ENCODE results near the gene COL5A1.
"Not testable (repeated sequence)": the region's sequence is repeated elsewhere in the genome, so short reads cannot be mapped to it uniquely, and the experiment has no call there.

COL5A1 gene

DNA sequence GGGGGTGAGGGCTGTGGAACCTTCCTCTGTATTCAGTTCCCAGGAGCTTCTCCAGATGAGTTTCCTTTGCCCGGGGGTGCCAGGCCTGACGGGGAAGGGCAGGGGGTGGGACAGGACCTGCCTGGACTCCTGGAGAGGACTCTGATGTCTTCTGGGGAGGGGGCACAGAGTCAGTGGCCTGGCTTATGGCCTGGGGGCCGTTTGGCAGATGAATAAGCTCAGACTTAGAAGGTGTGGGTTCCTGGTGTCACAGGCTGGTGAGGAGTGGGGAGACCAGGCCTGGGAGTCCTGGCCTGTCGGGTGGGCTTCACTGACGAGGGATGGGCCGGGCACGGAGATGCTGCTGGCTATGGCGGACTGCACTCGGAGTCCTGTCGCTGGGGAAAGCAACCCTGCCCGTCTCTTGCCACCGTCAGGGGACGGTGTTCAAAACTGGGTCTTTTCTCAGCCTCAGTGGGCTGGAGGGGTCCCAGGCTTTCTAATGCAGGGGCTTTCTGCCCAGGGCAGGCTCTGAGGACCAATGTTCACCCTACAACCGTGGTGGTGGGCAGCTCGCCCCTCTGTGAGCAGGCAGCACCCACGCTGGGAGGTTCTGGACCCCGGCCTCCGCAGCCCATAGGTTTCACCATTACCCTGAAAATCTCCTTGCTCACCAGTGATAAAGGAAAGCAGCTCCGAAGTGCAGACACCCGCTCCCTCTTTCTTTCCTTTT lies 16.2 kb downstream of the COL5A1 start:
- no peak for DNase-seq (ENCODE audit: low read depth)

DNA sequence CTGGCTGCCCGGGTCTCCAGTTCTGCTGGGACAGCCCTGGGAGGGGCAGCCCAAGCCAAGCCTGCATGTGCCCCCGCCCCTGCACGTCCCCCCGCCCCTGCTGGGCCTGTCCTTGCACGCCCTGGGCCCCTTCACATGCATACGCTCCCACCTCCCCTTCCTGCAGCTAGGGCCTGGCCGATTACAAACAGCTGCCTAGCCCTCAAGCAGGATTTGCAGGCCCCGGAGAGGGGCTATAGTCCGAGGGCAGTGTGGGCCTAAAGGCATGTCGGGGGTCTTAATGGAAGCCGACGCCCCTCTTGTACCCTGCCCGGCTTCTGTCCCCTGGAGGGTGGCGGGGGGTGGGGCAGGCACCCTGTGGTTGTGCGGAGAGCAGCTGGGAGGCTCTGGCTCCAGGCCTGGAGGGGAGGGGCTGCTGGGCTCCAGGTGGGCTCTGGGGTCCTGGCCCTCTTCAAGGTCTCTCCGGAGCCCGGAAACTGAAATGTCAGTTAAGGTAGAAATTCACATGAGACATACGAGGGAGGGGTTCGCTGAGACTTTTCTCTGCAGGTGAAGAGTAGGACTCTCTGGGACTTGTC lies 16.9 kb downstream of the COL5A1 start:
- no peak for DNase-seq (ENCODE audit: low read depth)

DNA sequence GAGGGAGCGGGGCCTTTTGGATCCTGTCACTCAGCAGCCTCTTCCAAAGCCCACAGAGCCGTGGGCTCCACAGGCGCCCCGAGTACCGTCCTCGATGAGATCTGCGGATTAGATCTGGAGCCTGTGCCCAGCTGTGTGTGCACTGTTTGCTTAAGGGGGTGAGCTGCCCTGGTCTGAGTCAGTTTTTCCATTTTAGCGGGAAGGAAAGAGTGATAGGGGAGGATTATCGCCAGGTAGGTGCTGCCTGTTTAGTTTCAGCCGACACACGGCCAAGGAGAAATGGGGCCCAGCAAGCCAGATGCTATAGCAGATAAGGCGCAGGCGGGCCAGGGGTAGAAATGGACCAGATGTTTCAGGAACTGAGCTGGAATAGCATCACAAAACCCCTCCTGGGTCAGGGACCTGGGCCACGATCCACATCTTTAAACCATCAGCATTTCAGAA lies 18.1 kb downstream of the COL5A1 start:
- no peak for DNase-seq (ENCODE audit: low read depth)

DNA sequence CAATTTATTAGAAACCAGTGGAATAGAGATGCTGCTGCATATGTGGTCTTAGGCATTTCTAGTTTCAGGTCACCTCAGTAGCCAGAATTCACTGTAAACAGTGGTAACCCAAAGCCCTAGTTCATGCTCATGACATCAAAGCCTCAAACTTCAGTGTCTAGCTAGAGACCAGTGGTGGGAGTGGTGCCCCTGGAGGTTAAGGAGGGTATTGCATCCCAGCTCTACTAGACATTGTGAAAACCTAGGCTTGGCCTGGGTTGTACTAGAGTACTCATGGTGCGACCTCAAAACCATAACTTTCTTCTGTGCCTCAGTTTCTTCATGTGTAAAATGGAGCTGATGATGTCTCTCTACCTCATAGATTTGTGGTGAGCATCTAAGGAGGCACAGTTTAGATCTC lies 18.8 kb downstream of the COL5A1 start:
- no peak for DNase-seq (ENCODE audit: low read depth)

DNA sequence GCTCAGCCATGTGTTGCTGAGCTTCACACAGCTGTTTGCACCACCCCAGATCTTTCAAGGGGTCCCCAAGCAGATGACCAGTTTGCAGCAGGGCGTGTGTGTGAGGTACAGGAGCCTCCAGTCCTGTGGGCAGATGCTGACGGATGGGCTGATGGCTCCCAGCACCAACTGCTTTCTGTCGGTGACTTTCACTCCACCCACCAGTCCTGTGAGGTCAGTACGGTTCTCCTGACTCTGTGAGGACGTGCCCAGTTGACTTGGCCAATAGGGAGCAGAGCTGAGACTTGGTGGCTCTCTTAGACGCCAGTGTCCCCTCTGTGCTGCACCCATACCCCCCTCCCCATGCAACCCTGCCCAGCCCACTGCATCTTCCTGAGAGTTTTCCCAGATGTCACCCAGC lies 19.7 kb downstream of the COL5A1 start:
- DNase-seq (ENCODE audit: low read depth), result no peak

DNA sequence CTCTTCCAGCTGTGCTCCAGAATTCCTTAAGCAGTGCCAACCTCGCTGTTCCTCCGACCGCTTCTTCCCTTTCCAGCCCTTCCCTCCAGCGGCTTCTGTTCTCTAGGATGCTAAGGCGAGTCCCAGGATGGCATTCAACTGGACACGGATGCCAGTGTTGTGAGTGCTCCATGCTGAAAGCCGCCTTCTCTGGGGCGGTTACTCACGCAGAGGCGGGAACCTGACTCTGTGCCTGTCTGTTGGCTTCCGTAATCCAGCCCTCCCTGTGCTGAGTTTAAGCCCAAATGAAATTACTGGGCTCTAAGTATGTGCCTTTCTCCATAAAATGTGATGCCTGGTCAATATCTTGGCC lies 20.2 kb downstream of the COL5A1 start:
- DNase-seq (ENCODE audit: low read depth), result no peak

DNA sequence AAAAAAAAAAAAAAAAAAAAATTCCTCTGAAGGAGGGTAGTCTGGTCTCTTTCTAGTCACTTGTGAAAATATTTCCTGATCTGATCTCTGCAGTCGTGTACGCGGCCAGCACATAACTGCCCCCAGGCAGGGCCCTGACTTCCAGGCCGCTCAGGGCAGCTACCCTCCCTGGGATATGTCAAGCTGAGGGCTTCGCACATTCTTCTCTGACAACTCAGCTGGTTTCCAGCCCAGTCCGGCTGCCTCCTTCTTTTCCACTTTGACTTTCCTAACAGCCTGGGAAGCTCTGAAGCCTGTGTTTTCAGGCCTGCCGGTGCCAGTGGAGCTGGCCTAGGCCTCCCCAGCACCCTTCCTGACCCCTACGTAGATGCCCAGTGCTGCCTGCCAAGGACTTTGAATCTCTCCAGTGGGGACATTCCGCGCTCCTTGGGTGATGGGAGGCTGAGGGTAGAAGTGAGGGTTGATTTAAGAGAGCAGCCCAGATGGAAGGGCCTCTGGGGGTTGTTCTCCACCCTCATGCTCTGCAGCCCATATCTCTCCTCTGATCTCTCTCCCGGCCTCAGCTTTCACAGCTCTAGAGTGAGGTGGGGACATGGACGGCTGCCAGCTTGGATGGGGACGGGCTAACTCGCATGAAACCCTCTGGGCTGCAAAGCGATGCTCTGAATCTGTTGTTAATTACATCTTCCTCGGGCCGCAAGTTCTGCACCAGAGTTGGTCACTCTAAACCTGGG lies 20.7 kb downstream of the COL5A1 start:
- no peak for DNase-seq (ENCODE audit: low read depth)

DNA sequence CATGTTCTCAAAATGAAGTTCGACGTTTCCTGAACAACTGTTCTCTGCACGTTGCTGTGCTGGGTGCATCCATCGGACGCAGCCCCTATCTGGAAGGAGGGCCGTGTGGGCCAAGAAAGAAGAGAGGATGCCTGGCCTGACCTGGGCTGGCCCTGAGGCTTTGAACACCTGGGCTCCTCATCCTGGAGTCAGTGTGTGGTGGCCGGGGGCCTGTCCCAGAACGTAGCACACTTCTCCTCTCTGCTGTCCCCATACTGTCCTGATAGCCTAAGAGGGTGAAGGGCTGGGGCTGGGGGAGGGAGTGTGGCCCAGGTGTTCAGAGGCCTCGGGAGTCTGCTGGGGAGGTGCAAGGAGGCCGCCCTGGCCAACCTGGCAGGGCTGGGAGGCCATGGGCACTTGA lies 21.5 kb downstream of the COL5A1 start:
- no peak for DNase-seq (ENCODE audit: low read depth)

DNA sequence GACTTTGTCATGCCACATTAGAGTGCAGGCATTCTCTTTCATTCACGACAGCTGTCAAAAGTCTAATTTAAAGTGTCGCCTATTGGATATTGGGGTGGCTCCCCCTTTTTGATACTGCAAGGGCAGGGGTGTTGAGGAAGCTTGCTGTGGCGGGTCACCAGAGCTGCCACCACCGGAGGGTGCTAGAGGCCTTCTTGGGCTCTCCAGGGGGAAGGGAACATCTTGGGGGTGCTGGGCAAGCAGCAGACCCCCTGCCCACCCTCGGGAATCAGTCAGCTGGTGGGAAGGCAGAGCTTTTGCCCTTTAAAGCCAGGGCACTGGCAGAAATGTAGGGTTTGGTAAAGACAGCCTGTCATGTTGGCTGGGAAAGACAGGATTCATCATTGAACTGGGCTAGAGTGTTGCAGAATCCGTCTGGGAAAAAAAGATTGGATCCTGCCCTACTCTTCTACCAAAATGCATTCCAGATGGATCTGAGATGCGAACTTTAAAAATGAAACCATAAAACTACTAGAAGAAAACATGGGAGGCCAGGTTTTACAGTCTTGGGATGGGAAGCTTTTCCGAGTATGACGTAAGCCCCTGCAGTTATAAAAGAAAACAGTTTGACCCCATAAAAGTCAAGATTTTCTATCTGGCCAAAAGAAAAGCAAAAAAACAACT lies 22.3 kb downstream of the COL5A1 start:
- no peak for DNase-seq (ENCODE audit: low read depth)

DNA sequence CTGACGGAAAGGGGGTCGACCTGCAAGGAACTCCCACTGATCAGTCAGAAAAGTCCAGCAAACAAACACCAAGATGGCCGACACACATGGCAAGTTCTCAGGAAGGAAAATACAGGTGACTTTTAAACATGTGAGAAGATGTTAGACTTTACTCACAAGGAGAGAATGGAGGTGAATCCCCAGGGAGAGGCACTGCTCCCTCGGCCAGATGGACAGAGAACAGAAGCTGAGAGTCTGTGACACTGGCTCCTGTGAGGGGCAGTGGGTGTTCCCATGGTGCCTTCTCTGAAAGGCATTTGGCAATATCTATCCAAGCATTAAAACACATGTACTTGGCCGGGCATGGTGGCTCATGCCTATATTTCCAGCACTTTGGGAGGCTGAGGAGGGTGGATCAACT lies 22.8 kb downstream of the COL5A1 start:
- no peak for DNase-seq (ENCODE audit: low read depth)

DNA sequence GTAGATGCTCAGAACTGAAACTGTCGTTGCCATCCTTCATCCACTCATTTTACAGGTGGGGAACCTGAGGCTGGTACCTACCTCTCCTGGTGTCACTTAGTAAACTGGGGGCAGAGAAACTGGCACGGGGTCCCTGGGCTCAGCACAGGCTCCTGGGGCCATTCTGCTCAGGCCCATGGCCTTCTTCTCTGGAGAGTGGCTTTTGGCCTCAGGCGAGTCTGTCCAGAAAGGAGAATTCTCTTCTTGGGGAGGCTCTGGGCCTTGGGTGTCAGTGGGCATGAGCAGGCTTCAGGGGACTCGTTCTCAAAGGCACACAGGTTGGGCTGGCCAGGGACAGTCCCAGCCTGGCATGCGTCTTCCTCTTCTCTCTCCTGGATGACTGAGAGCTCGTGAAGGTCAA lies 24.6 kb downstream of the COL5A1 start:
- DNase-seq (ENCODE audit: low read depth), result no peak

DNA sequence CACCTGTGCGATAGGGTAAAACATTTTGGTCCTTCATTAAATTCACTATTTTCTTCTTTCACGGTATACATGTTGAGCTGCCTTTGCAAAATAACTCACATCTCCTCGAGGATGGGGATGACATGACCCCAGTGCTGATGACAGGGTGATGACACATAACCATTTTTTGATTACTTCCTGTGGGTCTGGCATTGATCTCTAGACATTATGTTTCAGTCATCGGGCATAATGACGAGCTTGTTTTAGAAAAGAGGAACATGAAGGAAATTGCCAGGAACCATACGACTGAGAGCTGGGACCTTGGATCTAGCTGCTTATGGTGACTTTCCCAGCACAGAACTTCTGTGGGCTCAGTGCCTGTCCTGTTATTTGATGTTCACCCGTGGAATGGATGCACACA lies 25.2 kb downstream of the COL5A1 start:
- DNase-seq (ENCODE audit: low read depth), result no peak

DNA sequence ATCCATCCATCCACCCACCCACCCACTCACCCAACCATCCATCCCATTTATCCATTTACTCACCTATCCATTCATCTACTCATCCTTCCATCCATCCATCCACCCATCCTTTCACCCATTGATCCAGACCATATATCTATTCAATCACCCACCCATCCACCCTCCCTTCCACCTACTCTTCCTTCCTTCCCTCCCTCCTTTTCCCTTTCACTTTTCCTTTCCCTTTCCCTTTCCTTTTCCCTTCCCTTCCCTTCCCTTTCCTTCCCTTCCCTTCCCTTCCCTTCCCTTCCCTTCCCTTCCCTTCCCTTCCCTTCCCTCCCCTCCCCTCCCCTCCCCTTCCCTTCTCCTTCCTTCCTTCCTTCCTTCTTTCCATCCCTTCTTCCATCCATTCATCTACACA lies 27.4 kb downstream of the COL5A1 start:
- not testable (repeated sequence) for DNase-seq (ENCODE audit: low read depth)

DNA sequence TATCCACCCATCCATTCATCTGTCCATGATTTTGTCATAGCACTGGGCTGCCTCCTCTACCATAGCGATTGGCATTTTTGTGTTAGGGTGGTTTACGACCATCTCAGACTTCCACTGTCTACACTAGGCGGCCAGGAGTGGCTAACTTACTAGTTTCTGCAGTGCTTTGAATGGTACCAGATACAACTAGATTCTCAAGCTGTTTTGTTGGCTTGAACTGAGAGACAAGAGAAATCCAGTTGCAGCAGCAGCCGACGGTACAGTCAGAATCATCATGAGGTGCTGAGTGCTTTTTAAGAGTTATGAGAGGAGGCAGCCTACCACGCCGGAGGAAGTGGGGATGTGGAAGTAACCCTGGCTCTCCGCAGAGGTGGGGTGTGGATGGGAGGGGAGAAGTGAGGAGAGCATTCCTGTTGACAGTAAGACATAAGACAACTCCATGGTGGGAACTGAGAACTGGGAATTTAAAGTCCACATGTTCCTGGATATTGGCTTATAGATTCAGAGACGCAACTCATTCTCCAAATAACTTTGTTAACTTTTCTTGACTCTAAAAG lies 27.9 kb downstream of the COL5A1 start:
- DNase-seq (ENCODE audit: low read depth), result no peak

DNA sequence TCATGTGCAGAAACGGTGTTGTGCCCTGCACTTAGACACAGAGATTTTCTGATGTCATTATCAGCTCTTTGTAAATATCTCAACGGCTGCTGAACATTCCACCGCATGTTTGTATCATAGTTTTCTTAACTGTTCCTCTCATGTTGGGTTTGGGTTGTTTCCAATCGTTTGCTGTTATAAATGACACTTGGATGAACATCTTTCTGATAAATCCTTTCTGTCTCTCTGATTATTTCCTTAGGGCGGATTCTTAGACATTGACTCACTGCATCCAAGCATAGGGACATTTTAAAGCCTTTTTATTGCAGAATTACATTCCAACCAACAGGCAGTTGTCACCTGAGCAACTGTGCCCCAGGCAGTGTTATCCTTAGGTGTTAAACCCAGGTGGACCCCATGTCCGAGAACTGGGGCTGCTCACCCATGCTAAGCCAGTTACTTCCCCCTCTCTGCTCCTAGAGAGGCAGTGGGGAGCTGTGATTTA lies 28.5 kb downstream of the COL5A1 start:
- DNase-seq (ENCODE audit: low read depth), result no peak

DNA sequence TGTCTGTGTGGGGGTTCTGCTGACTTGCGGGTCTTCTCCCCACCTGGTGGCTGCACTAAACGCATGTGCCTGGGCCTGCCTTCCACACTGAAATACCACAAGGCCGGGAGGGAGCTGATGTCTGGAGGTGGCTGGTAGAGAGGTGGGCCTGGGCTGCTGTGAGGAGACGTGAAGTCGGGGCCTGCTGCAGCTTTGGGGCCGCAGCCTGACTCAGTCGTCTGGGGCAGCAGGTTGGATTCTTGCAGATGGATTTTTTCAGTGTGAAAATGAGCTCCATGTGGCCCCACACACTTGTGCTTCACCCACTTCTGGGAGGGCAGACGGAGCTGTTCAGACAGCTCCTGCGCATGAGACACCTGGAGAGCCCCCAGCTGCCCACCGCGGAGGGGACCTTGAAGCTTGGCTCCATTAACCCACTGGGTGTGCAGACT lies 29.3 kb downstream of the COL5A1 start:
- DNase-seq (ENCODE audit: low read depth), result no peak

DNA sequence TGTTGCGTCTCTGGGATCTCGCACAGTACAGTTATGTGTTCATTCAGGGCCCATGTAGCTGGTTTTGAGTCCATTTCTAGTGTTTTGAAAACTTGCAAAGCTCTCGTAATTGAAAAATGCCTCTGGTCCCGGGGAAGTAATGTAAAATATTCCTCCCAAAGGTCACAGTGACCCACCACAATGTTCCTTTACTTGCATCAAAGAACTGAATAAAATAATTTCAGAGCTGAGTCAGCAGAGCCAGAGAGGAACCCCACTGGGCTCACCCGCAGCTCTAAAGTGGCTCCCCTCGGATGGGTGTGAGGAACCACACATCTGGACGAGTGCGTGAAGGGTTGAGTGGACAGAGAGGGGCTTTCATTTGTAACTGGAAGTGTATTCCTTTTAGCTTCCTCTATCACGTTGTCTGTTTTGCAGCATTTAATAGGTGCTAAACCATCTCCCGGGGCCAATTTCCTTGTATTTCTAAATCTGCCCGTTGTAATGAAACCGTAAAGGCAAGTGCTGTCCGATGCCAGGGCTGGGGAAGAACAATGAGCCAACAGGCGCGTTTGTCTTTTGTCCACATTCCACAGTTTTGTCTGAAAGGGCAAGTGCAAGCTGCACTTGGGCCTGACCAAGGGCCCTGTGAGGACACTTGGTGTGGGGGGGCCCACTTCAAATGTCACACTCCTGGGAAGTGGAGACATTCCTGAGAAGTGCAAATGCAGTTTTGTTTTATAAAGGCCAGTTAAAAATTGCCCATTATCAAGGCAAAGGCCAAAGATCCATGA lies 29.9 kb downstream of the COL5A1 start:
- DNase-seq (ENCODE audit: low read depth), result no peak

DNA sequence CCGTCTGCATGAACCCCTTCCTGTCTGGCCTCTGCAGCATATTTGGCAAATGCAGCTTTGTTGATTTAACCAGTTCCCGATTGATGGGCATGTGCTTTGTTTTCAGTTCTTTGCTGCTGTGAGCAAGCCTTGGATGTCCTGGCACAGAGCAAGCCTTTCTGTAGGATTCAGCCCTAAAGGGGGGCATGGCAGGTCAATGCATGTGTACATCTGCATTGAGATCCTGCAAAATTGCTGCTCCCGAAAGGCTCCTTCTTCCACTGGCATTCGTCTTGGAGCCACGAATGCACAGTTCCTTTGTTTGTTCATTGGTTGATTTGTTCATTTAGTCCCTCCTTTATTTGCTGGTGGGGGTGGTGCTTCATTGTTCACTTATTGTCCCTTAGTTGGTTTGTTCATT lies 34.8 kb downstream of the COL5A1 start:
- no peak for DNase-seq (ENCODE audit: low read depth)

DNA sequence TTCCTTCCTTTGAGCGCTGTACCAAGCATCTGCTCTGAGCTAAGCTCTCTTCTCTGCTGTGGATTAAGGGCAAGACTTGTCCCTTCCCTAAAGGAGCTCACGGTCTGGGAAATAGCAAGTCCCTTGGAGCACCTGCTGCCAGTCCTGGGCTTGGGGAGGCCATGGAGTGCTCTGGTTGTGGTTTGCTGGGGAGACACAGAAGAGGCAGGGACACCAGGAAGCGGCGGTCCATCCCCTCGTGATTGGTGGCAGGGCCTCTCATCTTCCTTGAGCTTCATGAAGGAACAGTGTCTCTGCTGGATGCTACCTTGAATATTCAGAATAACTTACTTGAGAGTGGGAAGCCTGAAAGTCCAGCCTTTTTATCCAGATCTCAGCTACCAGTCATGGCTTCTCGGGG lies 35.3 kb downstream of the COL5A1 start:
- no peak for DNase-seq (ENCODE audit: low read depth)

DNA sequence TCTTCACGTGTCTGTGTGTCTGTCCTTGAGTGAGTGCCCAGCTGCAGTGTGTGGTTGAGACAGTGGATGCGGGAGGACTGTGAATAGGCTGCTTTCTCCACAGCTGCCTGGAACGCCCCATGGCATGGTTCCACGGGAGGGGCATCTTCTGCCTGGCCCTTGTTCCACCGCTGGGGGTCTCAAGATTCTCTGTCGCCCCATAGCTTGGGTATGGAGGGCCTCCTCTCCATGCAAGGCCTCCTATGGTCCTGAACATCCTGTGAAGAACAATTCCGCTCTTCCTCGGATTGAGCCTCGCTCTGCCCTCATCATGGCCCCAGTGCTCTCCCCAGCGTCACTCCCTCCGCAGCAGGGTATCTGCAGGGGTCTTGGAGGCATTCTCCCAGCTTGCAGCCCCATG lies 36.1 kb downstream of the COL5A1 start:
- DNase-seq (ENCODE audit: low read depth), result no peak

DNA sequence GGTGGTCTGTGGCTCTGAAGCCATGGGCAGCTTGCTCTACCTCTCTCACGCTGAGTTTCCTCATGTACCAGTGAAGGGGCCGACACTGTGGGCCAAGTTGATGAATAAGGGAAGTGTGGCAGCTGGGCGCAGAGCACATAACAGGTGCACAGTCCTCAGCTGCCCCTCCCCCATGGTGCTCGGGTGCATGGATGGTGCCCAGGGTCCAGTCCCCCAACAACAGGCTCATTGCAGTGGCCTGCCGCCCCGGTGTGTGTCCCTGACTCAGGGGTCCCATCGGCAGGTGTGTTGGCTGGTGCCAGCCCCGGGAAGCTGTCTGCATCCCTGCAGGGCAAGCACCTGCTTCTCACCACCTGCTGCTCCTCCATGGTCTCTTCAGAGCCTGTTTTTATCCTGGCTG lies 36.6 kb downstream of the COL5A1 start:
- DNase-seq (ENCODE audit: low read depth), result no peak
